OCI-LY1 (cell line): ENCODE measurements around the gene PROKR1.

Experiments used
- H2AFZ ChIP-seq: fragments of 200-600 bp; sonication (generic), shearing (Covaris generic); 2 replicates; pipeline ENCODE4 v1.6.0; 2014; ENCODE audit warnings: antibody characterized with exemption, mild to moderate bottlenecking, low read length
- H3F3A ChIP-seq: fragments of 200-600 bp; sonication (generic), shearing (Covaris generic); 2 replicates; pipeline ENCODE4 v1.6.0; 2014; ENCODE audit warnings: mild to moderate bottlenecking, antibody characterized with exemption, low read length, moderate library complexity; ENCODE audit not compliant: insufficient read depth
- H3K27ac ChIP-seq: fragments of 200-600 bp; sonication (generic); 2 replicates; pipeline ENCODE4 v1.5.1; 2014; ENCODE audit warnings: low read length, mixed run types, mild to moderate bottlenecking, low read depth; ENCODE audit not compliant: poor library complexity, severe bottlenecking
- H3K27me3 ChIP-seq: fragments of 200-600 bp; sonication (generic); 2 replicates; pipeline ENCODE4 v1.6.0; 2014; ENCODE audit warnings: antibody characterized with exemption, mild to moderate bottlenecking, low read length, moderate library complexity; ENCODE audit not compliant: insufficient read depth
- H3K36me3 ChIP-seq: fragments of 200-600 bp; sonication (generic); 2 replicates; pipeline ENCODE4 v1.6.1; 2014; ENCODE audit warnings: mild to moderate bottlenecking, antibody characterized with exemption, low read length, moderate library complexity, mixed read lengths; ENCODE audit not compliant: insufficient read depth
- H3K4me1 ChIP-seq: fragments of 200-600 bp; sonication (generic); 2 replicates; pipeline ENCODE4 v1.5.1; 2014; ENCODE audit warnings: mild to moderate bottlenecking, low read length, moderate library complexity; ENCODE audit not compliant: insufficient read depth, severe bottlenecking
- H3K4me2 ChIP-seq: fragments of 200-600 bp; sonication (generic), shearing (Covaris generic); 2 replicates; pipeline ENCODE4 v1.6.1; 2014; ENCODE audit warnings: low read length
- H3K4me3 ChIP-seq: fragments of 200-600 bp; sonication (generic); 2 replicates; pipeline ENCODE4 v1.5.1; 2014; ENCODE audit warnings: low read length, low read depth, mild to moderate bottlenecking, mixed read lengths; ENCODE audit not compliant: poor library complexity, severe bottlenecking
- H3K79me2 ChIP-seq: fragments of 200-600 bp; shearing (Covaris generic); 2 replicates; pipeline ENCODE4 v1.6.1; 2016; ENCODE audit warnings: mixed run types, low read length, mixed read lengths; ENCODE audit not compliant: insufficient read depth
- H3K9ac ChIP-seq: fragments of 200-600 bp; sonication (generic), shearing (Covaris generic); 2 replicates; pipeline ENCODE4 v1.6.1; 2014; ENCODE audit warnings: mild to moderate bottlenecking, low read length, mixed read lengths
- H3K9me2 ChIP-seq: fragments of 200-600 bp; sonication (generic), shearing (Covaris generic); 2 replicates; pipeline ENCODE4 v1.6.1; 2014; ENCODE audit warnings: low read depth, mild to moderate bottlenecking, low read length, mixed read lengths
- H3K9me3 ChIP-seq: fragments of 200-600 bp; shearing (Covaris generic); 2 replicates; pipeline ENCODE4 v1.6.1; 2014; ENCODE audit warnings: low read length, mixed read lengths
- H4K20me1 ChIP-seq: fragments of 200-600 bp; sonication (generic), shearing (Covaris generic); 2 replicates; pipeline ENCODE4 v1.6.0; 2016; ENCODE audit warnings: mild to moderate bottlenecking, low read length; ENCODE audit not compliant: insufficient read depth
- EZH2 ChIP-seq: fragments of 200-600 bp; sonication (generic), shearing (Covaris generic); IDR thresholded peaks from 2 replicates; pipeline ENCODE4 v1.8.0; 2017; ENCODE audit warnings: borderline replicate concordance, mixed run types, mild to moderate bottlenecking, antibody characterized with exemption, low read length, moderate library complexity, mixed read lengths
- TF ChIP-seq, protein P1 (sequence below): fragments of 200-600 bp; sonication (generic), shearing (Covaris generic); IDR thresholded peaks from 2 replicates; pipeline ENCODE4 v1.5.1; 2017; ENCODE audit warnings: mild to moderate bottlenecking, antibody characterized with exemption, low read length, moderate library complexity, mixed read lengths

PROKR1 gene

DNA sequence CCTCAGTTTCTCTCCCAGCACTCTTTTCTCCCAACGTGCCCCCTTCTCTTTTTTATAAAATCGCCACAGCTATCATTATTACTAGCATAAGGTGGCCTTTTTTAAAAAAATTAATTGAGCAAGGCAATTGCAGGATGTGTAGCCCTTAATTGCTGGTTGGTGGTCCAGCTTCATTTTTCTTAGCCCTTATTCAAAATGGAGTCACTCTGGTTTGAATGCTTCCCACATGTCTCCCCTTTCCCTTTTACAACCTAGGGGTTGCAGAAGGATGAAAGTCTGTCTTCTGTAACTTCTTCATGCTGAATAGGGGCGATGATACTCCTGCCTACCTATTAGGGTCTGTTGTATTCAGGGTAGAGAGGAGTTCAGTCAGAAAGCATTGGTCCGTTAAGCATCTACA is 36.6 kb upstream of the PROKR1 start:
- H4K20me1 ChIP-seq, result no peaks in the 10 kb centered on the region

DNA sequence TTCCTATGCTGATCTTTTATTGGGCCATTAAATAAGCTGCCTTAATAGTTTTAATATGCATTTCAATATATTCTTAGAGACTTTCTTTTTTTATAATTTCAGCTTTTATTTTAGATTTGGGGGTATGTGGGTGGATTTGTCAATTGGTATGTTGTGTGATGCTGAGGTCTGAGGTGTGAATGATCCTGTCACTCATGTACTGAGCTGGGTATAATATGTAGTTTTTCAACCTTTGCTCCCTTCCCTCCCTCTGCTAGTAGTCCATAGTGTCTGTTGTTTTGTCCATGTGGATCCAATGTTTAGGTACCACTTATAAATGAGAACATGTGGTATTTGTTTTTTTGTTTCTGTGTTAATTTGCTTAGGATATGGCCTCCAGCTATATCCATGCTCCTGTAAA is 35.5 kb upstream of the PROKR1 start:
- Histone ChIP-seq H3K4me2 (no peak overlapping the region), H3K36me3 (no peaks in the 10 kb centered on the region), H3K79me2 (no peaks in the 10 kb centered on the region), H3K9ac (no peak overlapping the region), H3F3A (no peaks in the 10 kb centered on the region), H2AFZ (no peak overlapping the region), H4K20me1 (no peaks in the 10 kb centered on the region), H3K27me3 (no peaks in the 10 kb centered on the region), H3K9me3 (peaks cover 16% of the 10 kb centered on the region), H3K27ac (no peak overlapping the region), H3K4me3 (no peak overlapping the region), H3K9me2 (no peaks in the 10 kb centered on the region), H3K4me1 (no peaks in the 10 kb centered on the region)
- no peak for TF ChIP-seq EZH2
- TF ChIP-seq, protein P1, sequence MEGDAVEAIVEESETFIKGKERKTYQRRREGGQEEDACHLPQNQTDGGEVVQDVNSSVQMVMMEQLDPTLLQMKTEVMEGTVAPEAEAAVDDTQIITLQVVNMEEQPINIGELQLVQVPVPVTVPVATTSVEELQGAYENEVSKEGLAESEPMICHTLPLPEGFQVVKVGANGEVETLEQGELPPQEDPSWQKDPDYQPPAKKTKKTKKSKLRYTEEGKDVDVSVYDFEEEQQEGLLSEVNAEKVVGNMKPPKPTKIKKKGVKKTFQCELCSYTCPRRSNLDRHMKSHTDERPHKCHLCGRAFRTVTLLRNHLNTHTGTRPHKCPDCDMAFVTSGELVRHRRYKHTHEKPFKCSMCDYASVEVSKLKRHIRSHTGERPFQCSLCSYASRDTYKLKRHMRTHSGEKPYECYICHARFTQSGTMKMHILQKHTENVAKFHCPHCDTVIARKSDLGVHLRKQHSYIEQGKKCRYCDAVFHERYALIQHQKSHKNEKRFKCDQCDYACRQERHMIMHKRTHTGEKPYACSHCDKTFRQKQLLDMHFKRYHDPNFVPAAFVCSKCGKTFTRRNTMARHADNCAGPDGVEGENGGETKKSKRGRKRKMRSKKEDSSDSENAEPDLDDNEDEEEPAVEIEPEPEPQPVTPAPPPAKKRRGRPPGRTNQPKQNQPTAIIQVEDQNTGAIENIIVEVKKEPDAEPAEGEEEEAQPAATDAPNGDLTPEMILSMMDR, result no peak

More for the DNA sequence above, 36.6 kb upstream of the PROKR1 start:
- Histone ChIP-seq H3K27me3 (no peaks in the 10 kb centered on the region), H3K4me2 (no peak overlapping the region), H3K79me2 (no peaks in the 10 kb centered on the region), H2AFZ (no peak overlapping the region), H3K4me1 (no peaks in the 10 kb centered on the region), H3K9ac (no peak overlapping the region), H3K27ac (no peak overlapping the region), H3F3A (no peaks in the 10 kb centered on the region), H3K4me3 (no peak overlapping the region), H3K9me2 (no peaks in the 10 kb centered on the region), H3K36me3 (no peaks in the 10 kb centered on the region), H3K9me3 (peaks cover 17% of the 10 kb centered on the region)
- TF ChIP-seq, protein P1, result no peak
- TF ChIP-seq EZH2, result no peak

DNA sequence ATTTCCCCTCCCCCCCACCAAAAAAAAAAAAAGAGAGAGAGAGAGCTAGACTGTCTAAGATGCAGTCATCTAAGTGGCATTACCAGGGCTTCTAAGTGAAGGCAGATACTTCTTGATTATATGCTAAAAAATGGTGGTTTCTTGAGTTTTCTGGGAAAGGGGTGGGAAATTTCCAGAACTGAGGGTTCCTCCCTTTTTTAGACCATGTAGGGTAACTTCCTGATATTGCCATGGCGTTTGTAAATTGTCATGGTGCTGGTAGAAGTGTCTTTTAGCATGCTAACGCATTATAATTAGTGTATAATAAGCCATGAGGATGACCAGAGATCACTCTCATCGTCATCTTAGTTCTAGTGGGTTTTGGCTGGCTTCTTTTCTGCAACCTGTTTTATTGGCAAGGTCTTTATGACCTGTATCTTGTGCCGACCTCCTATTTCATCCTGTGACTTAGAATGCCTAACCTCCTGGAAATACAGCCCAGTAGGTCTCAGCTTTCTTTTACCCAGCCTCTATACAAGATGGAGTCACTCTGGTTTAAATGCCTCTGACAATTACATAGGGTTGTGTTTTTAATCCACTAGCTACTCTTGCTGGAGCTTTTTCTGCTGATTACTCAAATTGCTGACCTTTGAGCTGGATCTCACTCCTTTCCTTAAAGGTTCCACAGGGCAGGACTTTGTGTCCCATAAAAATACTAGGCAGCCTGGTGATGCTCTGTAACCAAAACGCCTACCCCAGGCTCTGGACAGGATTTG is 30.4 kb upstream of the PROKR1 start:
- Histone ChIP-seq H3K4me3 (no peak overlapping the region), H3K4me2 (no peak overlapping the region), H3K36me3 (no peaks in the 10 kb centered on the region), H2AFZ (no peak overlapping the region), H3K27ac (no peak overlapping the region), H3K9me3 (0 out of 2 replicates have a peak, but pooled peaks cover 3% of the 10 kb centered on the region), H3K27me3 (no peaks in the 10 kb centered on the region), H3K9ac (no peak overlapping the region), H3K9me2 (no peaks in the 10 kb centered on the region), H3F3A (no peaks in the 10 kb centered on the region), H4K20me1 (no peaks in the 10 kb centered on the region), H3K4me1 (no peaks in the 10 kb centered on the region), H3K79me2 (no peaks in the 10 kb centered on the region)
- TF ChIP-seq, protein P1, result no peak
- no peak for TF ChIP-seq EZH2
